Vagina (tissue), 2 donors: ENCODE measurements around the gene TP53I13. TPM values are rescaled to one million over a fixed set of nuclear protein-coding genes. Genes with fewer than 3 reads are reported as not detected.
"Not testable (repeated sequence)": the region's sequence is repeated elsewhere in the genome, so short reads cannot be mapped to it uniquely, and the experiment has no call there.

Experiments
- DNase-seq, 2 donors: peaks; one replicate each; pipeline ENCODE4 v3.0.0-alpha.2; 2017; ENCODE audit errors: extremely low spot score in 2 of 2
- H3K27ac ChIP-seq: fragments of 200-600 bp; sonication (generic); one replicate; pipeline ENCODE4 v1.5.1; 2019
- H3K27me3 ChIP-seq: fragments of 200-600 bp; sonication (generic); one replicate; pipeline ENCODE4 v1.5.1; 2019
- H3K36me3 ChIP-seq, 2 donors: fragments of 200-600 bp; sonication (generic); one replicate each; pipeline ENCODE4 v1.5.1; 2017 to 2019
- H3K4me1 ChIP-seq: fragments of 200-600 bp; sonication (generic); one replicate; pipeline ENCODE4 v1.5.1; 2019
- H3K4me3 ChIP-seq, 2 donors: fragments of 200-600 bp; sonication (generic); 1 replicate in 1 of 2; 2 replicates in 1 of 2; pipeline ENCODE4 v1.5.1; 2016 to 2019
- H3K9me3 ChIP-seq: fragments of 200-600 bp; sonication (generic); one replicate; pipeline ENCODE4 v1.5.1; 2019
- POLR2A ChIP-seq, 2 donors: fragments of 450-650 bp; IDR thresholded peaks; one replicate each; pipeline ENCODE4 v1.6.1; 2017; ENCODE audit warnings: antibody characterized with exemption in 2 of 2, mild to moderate bottlenecking in 2 of 2, moderate library complexity in 2 of 2
- POLR2AphosphoS5 ChIP-seq, 2 donors: sonication (generic); formaldehyde crosslinking; IDR thresholded peaks; one replicate each; pipeline ENCODE4 v1.9.0; 2017; ENCODE audit warnings: antibody characterized with exemption in 2 of 2, mild to moderate bottlenecking in 2 of 2, low read depth in 1 of 2; ENCODE audit not compliant: insufficient read depth in 1 of 2
- intact Hi-C: fragments of 100-400 bp; cut with DNase I; formaldehyde crosslinking; loops from one replicate; pipeline ENCODE4 v1.15.1; 2023
- total RNA-seq: library from RNA; depleted of rRNA; stranded (reverse); fragments of >200 nt; gene quantifications from one replicate; pipeline ENCODE4 v1.2.3, GENCODE V29; 2016
- TF ChIP-seq, protein P1 (sequence below), 3 experiments: fragments of 450-650 bp in 2 of 3; fragments of 200-600 bp in 1 of 3; sonication (generic) in 1 of 3; IDR thresholded peaks; one replicate each; pipeline ENCODE4 v1.5.1; 2017 to 2019; ENCODE audit warnings: antibody characterized with exemption in 3 of 3, mild to moderate bottlenecking in 2 of 3, moderate library complexity in 2 of 3

TP53I13 gene
- total RNA-seq, 1 donor from 2014 or later = 61.1 TPM

DNA sequence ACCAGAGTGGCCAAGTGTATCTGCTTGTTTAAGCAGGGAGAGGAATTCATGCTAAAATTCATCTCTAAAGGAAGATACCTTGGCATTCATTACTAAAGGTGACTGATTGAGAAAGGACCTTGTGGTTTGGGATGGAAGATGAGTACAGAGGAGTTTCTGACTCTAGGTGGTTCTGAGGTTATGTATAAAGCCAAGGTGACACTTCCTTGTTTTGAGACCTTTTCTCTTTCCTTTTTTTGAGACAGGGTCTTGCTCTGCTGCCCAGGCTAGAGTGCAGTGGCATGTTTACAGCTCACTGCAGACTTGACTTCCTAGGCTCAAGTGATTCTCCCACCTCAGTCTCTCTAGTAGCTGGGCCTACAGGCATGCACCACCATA is 10.8 kb upstream of the TP53I13 start:
- Histone ChIP-seq H3K36me3 (peaks cover 0 to 8% of the 10 kb centered on the region in 2 donors), H3K9me3 (no peaks in the 10 kb centered on the region), H3K27ac (no peak overlapping the region), H3K27me3 (no peaks in the 10 kb centered on the region), H3K4me3 (no peak overlapping the region), H3K4me1 (no peaks in the 10 kb centered on the region)
- DNase-seq = no peak
- intact Hi-C loops = no loop called here
- TF ChIP-seq POLR2A (IDR thresholded peaks at IDR 0.05) (no peak), POLR2AphosphoS5 (IDR thresholded peaks at IDR 0.05; ENCODE audit: insufficient read depth in 1 of 2, low read depth in 1 of 2) (no peak)
- TF ChIP-seq, protein P1, sequence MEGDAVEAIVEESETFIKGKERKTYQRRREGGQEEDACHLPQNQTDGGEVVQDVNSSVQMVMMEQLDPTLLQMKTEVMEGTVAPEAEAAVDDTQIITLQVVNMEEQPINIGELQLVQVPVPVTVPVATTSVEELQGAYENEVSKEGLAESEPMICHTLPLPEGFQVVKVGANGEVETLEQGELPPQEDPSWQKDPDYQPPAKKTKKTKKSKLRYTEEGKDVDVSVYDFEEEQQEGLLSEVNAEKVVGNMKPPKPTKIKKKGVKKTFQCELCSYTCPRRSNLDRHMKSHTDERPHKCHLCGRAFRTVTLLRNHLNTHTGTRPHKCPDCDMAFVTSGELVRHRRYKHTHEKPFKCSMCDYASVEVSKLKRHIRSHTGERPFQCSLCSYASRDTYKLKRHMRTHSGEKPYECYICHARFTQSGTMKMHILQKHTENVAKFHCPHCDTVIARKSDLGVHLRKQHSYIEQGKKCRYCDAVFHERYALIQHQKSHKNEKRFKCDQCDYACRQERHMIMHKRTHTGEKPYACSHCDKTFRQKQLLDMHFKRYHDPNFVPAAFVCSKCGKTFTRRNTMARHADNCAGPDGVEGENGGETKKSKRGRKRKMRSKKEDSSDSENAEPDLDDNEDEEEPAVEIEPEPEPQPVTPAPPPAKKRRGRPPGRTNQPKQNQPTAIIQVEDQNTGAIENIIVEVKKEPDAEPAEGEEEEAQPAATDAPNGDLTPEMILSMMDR (IDR thresholded peaks at IDR 0.05) = no peak

GRCh38 chr17:29558139-29558538 is 10.4 kb upstream of the TP53I13 start:
- H3K36me3 ChIP-seq, H3K9me3 ChIP-seq, H3K4me3 ChIP-seq, intact Hi-C loops, H3K27ac ChIP-seq, H3K27me3 ChIP-seq, DNase-seq, H3K4me1 ChIP-seq: not testable (repeated sequence)

DNA sequence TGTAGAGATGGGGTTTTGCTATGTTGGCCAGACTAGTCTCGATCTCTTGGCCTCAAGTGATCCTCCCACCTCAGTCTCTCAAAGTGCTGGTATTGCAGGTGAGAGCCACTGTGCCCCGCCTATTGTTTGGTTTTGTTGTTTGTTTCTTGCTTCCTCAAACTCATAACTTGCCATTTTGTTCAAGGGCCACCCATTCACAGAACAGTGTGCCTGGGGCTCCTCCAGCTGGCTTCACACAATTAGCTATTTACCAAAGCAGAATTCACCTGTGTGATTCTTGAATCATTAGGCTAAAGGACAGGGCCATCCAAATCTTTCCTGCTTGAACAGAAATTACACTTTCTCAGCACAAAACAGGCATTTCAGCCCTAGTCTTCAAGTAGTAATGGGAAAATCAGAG is 8.9 kb upstream of the TP53I13 start:
- no peaks in the 10 kb centered on the region for H3K4me1 ChIP-seq
- no peak overlapping the region for H3K27ac ChIP-seq
- no peak for DNase-seq
- no peak overlapping the region for H3K4me3 ChIP-seq
- no peaks in the 10 kb centered on the region for H3K9me3 ChIP-seq
- no peaks in the 10 kb centered on the region for H3K27me3 ChIP-seq
- peaks cover 0 to 8% of the 10 kb centered on the region in 2 donors for H3K36me3 ChIP-seq
- intact Hi-C loops = no loop called here
- TF ChIP-seq POLR2A (IDR thresholded peaks at IDR 0.05) (no peak), POLR2AphosphoS5 (IDR thresholded peaks at IDR 0.05; ENCODE audit: insufficient read depth in 1 of 2, low read depth in 1 of 2) (no peak)
- TF ChIP-seq, protein P1 (IDR thresholded peaks at IDR 0.05) = no peak

DNA sequence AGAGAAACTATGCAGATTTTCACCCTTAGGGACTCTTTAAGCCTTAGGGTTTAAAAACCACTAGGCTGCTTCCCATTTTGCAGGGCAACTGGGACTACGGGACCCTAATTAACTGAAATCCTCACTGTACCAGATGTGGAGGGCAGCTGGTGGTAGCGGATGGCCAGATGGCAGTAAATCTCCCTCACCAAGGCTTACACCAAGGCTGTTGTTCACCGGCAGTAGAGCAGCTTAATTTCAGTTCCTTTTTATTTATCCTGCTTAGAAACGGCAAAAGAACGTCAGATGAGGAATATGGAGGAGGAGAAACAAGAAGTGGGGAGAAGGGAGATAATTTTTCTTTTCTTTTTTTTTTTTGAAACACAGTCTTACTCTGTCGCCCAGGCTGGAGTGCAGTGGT is 8.2 kb upstream of the TP53I13 start:
- Histone ChIP-seq H3K4me1 (peaks cover under 1% of the 10 kb centered on the region), H3K27ac (no peak overlapping the region), H3K36me3 (peaks cover 0 to 8% of the 10 kb centered on the region in 2 donors), H3K9me3 (no peaks in the 10 kb centered on the region), H3K27me3 (no peaks in the 10 kb centered on the region), H3K4me3 (no peak overlapping the region)
- intact Hi-C loops = no loop called here
- no peak for TF ChIP-seq POLR2A (IDR thresholded peaks at IDR 0.05)
- TF ChIP-seq, protein P1 (IDR thresholded peaks at IDR 0.05) = no peak
- TF ChIP-seq POLR2AphosphoS5 (IDR thresholded peaks at IDR 0.05; ENCODE audit: insufficient read depth in 1 of 2, low read depth in 1 of 2) = no peak
- DNase-seq = no peak

GRCh38 chr17:29561554-29562517 is 6.7 kb upstream of the TP53I13 start:
- H3K4me1 ChIP-seq = peaks cover 11% of the 10 kb centered on the region
- H3K27ac ChIP-seq = no peak overlapping the region
- intact Hi-C loops = no loop called here
- no peak overlapping the region for H3K4me3 ChIP-seq
- H3K36me3 ChIP-seq = peaks cover 0 to 8% of the 10 kb centered on the region in 2 donors
- TF ChIP-seq POLR2AphosphoS5 (IDR thresholded peaks at IDR 0.05; ENCODE audit: insufficient read depth in 1 of 2, low read depth in 1 of 2) = no peak
- TF ChIP-seq, protein P1 (IDR thresholded peaks at IDR 0.05) = no peak
- TF ChIP-seq POLR2A (IDR thresholded peaks at IDR 0.05) = no peak
- DNase-seq = no peak
- no peaks in the 10 kb centered on the region for H3K27me3 ChIP-seq
- no peaks in the 10 kb centered on the region for H3K9me3 ChIP-seq
